ENCODE measurements around the gene PXK.
"Not testable (repeated sequence)": the region's sequence is repeated elsewhere in the genome, so short reads cannot be mapped to it uniquely, and the experiment has no call there.

The PXK gene

GRCh38 chr3:58332575-58333188, at the start of gene PXK:
PXK (plus strand) TSS chr3:58332892; CDS start chr3:58332989, 97 bp downstream.
- peak; percentile 65 for DNase-seq

- DNase-seq, result no peak
These were observed 47.4 kb upstream of the PXK start for GRCh38 chr3:58285334-58285733.

GRCh38 chr3:58287354-58287753, 45.3 kb upstream of the PXK start:
- DNase-seq, result no peak

GRCh38 chr3:58288011-58288728, 44.5 kb upstream of the PXK start:
- DNase-seq, result no peak

- not testable (repeated sequence) for DNase-seq
These were observed 43.6 kb upstream of the PXK start for GRCh38 chr3:58288964-58289613.

- not testable (repeated sequence) for DNase-seq
These were observed 42.2 kb upstream of the PXK start for GRCh38 chr3:58290446-58290845.

- no peak for DNase-seq
These were observed 40.9 kb upstream of the PXK start for GRCh38 chr3:58291671-58292338.

- DNase-seq, result no peak
These were observed 39.8 kb upstream of the PXK start for GRCh38 chr3:58292866-58293265.

GRCh38 chr3:58293516-58293915, 39.2 kb upstream of the PXK start:
- no peak for DNase-seq

GRCh38 chr3:58296269-58296668, 36.4 kb upstream of the PXK start:
- no peak for DNase-seq

- DNase-seq, result no peak
These were observed 35.8 kb upstream of the PXK start for GRCh38 chr3:58296843-58297242.

GRCh38 chr3:58298190-58298589, 34.5 kb upstream of the PXK start:
- DNase-seq, result no peak

GRCh38 chr3:58299075-58299474, 33.6 kb upstream of the PXK start:
- no peak for DNase-seq

- no peak for DNase-seq
These were observed 32.7 kb upstream of the PXK start for GRCh38 chr3:58299839-58300516.

GRCh38 chr3:58305882-58306711, 26.6 kb upstream of the PXK start, which contains the start of the genes HTD2 and RPP14:
HTD2 (plus strand) TSS chr3:58306520; CDS start chr3:58317614, 11,094 bp downstream.
RPP14 (plus strand) TSS chr3:58306245; CDS start chr3:58310330, 4,085 bp downstream.
- DNase-seq, result peak; percentile 99

GRCh38 chr3:58307639-58308215, 25.0 kb upstream of the PXK start:
- DNase-seq, result no peak

GRCh38 chr3:58308728-58309127, 24.0 kb upstream of the PXK start:
- DNase-seq, result no peak

GRCh38 chr3:58317811-58318210, 14.9 kb upstream of the PXK start:
- no peak for DNase-seq

- no peak for DNase-seq
These were observed 10.9 kb upstream of the PXK start for GRCh38 chr3:58321791-58322190.

GRCh38 chr3:58322793-58323192, 9.9 kb upstream of the PXK start:
- no peak for DNase-seq

Measured in activated CD4-positive, alpha-beta T cell treated with anti-CD3 and anti-CD28 coated beads for 1 hour (primary cell).